Caki2 (cell line): Measurements from ENCODE around the gene RFX3. TPM values are rescaled to one million over a fixed set of nuclear protein-coding genes. Genes with fewer than 3 reads are reported as not detected.
A peak's percentile ranks its signal among the peaks of the same experiment; 100 is the strongest.

Experiments used
- DNase-seq: peaks from one replicate; pipeline ENCODE4 v3.0.0-alpha.2; 2015; ENCODE audit warnings: low read depth
- in situ Hi-C: cut with HindIII; loops from 2 replicates; pipeline ENCODE4 v1.10.0; 2016; ENCODE audit warnings: low sequenced_read_pairs, low pct_unique_long_range_greater_than_20kb, mixed read lengths
- total RNA-seq: library from RNA; depleted of rRNA; stranded (reverse); fragments of >200 nt; shearing (Covaris generic); gene quantifications from 2 replicates; pipeline ENCODE4 v1.2.3, GENCODE V29; 2014; ENCODE audit warnings: low replicate concordance; rRNA removed

Gene RFX3
- total RNA-seq, result 0.30 and 0.81 TPM in 2 replicates

DNA sequence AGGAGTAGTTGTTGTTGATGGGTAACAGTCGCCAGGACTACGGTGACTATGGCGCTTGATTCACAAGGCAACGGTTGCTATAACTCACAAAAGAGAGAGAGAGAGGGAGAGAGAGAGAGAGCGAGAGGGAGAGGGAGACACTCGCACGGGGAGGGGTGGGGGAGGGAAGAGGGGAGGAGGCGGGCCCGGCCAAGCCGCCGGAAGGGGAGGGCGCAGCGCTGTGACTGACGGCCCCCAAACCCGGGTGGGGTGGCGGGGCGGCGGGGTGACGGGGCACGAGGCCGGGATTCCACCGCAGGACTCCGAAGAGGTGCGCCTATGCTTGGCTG, at the start of gene RFX3:
TSS of gene RFX3 (minus strand) at position 166 of the 329 bp plus-strand sequence. CDS start 130,413 bp downstream, outside the sequence.
- peak; percentile 89 for DNase-seq
- in situ Hi-C loops, result no loop called here

DNA sequence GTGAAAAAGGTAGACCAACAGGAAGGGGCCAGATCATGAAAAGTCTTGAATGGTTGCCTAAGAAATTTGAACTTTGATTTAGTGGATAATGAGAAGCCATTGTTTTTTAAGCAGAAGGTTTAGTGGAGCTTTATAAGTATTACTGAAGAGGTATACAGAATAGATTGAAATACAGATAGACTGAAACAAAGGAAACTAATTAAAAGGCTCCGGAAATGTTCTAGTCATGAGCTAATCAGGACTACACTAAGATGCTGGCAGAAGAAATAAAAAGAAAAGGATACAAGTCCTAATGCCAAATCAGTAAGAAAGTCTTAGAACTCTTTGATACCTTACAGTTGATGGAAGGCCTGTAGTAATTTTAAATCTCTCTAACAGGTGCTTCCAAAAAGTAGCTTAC, 45.7 kb upstream of the RFX3 start:
- in situ Hi-C loops, result no loop called here
- DNase-seq, result no peak

DNA sequence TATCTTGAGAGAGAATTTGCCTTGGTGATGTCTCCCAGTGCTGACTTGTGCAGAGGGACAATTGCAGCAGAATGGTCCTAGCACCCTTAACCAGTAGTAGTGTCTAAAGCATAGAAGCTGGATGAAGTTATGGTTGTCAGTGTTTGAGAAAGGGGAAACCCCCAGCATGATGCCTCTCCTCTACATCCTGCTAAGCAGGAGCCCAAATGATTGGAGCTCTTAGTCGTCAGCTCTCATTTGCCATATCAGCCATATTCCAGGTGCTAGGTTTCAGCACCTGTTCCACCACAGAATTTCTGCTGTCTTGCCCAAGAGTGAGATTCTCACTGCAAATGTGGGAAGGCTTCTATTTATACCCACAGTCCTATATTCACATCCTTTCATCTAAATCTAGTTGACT, 43.7 kb upstream of the RFX3 start:
- no peak for DNase-seq
- in situ Hi-C loops, result no loop called here

GRCh38 chr9:3567988-3568387, 42.2 kb upstream of the RFX3 start:
- in situ Hi-C loops, result no loop called here
- DNase-seq, result no peak

DNA sequence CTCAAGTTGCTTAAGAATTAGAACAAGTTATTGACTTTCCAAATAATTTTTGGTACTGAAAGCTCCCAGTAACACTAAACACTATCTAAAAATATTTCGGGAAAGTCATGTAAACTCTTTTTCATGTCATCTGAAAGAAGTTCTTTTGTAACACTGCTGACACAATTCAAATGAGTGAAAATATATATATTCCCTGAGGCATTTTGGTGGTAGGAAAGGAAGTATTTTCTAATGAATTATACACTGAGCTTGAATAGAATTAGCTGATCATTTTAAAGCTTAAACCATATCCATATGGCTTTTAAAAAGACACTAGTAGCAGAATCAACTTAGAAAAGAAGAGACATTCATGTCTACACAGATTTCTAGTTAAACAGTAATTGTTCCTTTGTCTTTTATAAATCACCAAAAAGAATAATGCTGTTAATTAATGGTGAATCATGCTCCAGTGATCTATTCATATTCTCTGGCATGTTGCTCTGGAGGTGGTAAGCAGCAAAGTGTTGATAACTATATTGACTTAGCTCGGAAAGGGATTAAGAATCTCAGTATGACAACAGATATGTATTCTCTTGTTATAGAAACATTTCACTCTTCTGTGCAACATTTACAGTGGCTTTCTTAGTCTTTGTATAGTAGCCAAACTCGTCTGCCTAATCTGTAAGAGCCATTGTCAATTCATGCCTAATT, 27.4 kb upstream of the RFX3 start:
- DNase-seq, result no peak
- in situ Hi-C loops, result no loop called here

GRCh38 chr9:3549225-3549624, 23.4 kb upstream of the RFX3 start:
- in situ Hi-C loops, result no loop called here

DNA sequence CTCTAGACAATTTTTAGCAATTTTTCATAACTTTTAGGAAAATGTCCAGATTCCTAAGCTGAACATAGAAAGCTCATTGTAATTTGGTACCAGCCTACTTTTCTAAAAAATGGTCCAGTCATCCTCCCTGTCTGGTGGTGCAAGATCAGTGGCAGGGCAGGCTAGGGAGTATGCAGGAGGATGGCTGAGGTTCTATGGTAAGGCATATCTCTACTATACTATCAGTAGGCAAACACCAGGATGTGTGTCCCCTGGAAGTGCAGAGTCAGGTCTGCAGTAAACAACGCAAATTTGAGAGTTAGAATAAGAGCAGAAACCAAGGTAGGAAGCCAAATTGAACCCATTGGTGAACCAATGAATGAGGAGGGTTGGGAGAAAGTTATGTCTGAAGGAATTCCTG, 22.8 kb upstream of the RFX3 start:
- DNase-seq, result no peak
- in situ Hi-C loops, result no loop called here

More at GRCh38 chr9:3549225-3549624, 23.4 kb upstream of the RFX3 start:
- no peak for DNase-seq

DNA sequence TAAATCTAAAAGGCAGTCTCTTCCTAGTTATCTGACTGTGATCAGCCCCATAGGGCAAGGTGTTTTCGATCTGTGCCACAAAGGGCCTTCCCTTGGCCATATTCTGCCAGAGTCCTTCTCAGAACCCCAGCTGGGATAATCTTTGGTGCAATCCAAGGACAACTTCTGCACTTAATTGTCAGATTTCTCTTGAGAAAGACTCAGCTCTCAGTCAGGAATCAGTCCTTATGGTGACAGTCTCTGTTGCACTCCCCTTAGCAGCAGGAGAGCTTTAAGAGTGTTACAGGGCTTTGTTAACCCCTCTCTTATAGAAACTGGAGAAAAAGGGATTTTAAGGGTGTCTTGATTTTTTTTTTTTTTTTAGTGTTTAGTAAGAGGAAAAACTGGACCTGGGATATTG, 15.4 kb upstream of the RFX3 start:
- in situ Hi-C loops, result no loop called here
- no peak for DNase-seq

DNA sequence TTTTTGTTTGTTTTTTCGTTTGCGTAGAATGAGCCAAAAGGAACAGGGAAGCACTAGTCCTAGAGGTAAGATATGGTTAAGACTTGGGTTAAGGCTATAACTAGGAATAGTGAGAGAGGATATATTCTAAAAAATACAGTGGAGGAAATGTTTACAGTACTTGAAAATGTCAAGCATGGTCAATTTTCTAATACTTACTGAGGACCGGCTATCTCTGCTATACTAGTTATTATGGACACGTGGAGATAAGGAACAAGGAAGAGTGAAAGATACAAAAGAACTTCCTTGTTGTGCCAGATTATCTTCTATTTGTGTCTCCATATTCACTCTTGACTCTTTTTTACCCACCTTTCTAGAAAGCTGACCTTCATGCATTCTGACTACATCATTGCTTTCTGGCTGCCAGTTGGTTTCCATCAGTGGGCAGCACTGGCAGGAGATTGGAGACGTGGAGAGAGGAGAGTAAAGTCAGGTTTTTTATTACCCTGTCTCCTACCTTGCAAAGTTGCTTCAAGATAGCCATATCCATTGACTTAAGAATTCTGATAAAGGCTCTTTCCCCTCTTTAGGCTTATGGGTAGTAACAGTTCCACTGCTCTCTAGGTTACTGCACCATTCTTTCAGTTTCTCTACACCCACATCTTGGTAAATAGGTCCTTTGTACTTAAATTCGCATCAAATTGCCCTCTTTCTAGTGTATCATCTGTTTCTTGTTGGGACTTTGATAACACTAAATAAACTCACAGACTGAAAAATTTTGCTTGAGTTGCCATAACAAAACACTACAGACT, 9.0 kb upstream of the RFX3 start:
- in situ Hi-C loops, result no loop called here
- DNase-seq, result no peak

DNA sequence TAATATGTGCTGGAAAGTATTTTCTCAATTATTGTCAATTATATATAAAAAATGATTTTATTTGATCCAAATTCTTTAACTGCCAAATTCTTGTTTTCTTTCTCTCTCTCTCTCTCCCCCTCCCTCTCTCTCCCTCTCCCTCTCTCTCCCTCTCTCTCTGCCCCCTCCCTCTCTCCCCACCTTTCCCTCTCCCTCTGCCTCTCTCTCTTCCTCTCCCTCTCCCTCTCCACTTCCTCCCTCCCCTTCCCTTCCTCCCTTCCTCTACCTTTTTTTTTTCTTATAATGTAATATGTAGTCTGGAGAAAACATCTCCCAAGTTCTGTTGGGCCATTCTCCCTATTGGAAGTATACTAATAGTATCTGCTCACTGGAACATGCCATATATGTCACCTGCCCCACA, 6.4 kb upstream of the RFX3 start:
- in situ Hi-C loops, result no loop called here
- DNase-seq, result no peak

GRCh38 chr9:3528451-3528850, 2.6 kb upstream of the RFX3 start:
- no peak for DNase-seq
- in situ Hi-C loops, result no loop called here

GRCh38 chr9:3526997-3527940, 1.5 kb upstream of the RFX3 start:
- no peak for DNase-seq
- in situ Hi-C loops, result no loop called here

DNA sequence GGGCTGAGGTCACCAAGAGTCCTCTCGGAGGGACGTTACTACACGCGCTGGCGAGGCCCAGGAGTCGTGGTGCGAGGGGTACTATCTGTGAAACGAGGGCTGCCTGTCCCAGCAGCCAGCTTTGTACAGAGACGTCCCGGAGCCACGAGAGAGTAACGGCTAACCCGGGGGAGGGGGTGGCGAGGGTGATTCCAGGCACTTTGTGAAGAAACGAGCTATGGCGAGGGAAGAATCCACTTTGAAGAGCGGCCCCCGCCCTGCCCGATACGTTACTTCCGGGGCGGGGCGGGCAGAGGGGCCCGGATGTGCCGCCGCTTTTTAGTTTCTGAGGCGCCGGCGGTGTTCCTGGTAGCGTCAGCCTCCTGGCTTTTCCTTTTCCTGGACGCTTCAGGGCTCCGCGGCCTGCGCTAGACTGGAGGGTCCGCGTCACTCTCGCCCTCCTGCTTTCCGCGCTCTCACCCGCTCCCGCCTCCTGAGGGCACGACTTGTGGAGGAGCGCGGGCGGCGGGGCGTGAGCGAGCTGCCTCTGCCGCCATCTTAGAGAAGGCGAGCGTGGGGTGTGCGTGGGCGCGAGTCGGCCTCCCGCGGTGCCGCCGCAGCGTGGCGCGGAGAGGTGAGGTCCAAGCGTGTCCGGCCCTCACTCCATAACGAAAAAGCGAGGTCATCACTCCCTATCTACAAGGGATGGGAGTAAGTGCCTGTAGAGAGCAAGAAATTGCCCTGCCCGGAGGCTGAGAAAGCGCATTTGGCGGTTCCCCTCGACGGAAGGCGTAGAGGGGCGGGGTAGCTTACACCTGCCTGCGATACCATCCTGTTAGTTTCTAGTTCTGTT, 580 bp upstream of the RFX3 start:
- in situ Hi-C loops, result no loop called here
- DNase-seq, result peak; percentile 86

DNA sequence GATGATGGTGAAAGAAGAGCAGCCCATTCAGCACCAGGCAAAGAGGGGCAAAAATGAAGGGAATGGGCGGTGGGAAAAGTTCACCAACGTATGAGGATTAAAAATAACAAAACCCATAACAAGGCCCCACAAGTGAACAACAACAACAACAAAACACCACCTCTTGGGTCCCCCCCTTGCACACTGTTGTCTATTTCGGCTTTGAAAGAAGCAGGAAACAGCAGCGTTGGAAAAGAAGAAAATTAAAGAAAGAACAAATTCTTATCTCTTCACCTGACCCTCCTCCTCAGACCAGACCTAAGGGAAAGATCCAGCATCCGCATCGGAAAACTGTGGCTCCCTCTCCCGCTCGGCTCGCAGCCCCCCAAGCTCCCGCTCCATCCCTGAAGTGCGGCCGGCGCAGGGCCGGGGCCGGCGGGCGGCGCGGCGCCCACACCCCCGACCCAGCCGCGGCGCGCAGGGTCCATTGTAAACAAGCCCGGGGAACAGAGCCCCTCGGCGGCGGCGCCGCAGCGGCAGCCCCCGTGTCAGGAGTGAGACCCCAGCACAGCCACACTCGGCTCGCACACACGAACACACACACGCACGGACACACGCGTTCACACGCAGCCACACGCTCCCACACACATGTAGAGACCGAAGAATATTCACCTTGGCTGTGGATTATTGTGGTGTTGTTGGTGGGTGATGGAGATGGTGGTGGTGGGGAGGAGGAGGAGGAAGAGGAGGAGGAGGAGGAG, 535 bp downstream of the RFX3 start:
- in situ Hi-C loops, result no loop called here
- DNase-seq, result no peak

DNA sequence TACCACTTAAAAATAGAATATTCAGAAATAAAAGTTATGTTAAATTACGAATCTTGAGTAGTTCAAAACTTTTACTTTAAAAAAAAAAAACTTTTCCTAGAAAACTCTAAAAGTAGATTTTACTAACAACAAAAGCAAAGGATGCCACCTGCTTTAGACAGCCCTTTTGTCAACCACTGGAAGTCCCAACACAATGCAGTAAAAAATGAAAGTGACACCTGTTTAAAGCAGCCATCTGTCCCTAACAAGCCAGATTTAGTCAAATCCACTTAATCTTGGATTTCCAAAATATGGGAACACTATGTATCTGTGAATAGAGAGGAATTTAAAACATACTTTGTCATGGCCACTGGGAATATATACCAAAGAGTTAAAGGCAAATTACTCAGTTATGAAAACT, 3.8 kb downstream of the RFX3 start:
- in situ Hi-C loops, result no loop called here
- no peak for DNase-seq

DNA sequence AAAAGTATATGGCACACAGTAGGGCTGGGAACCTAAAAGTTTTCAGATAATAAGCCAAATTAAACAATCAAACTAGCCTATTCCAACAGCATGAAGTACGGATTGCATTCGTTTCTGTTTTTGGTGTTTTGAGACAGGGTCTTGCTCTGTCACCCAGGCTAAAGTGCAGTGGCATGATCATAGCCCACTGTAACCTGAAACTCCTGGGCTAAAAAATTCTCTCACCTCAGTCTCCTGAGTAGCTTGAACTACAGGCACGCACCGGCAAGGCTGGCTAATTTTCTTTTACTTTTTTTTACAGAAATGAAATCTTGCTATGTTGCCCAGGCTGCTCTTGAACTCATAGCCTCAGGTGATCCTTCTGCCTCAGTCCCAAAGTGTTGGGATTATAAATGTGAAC, 5.2 kb downstream of the RFX3 start:
- no peak for DNase-seq
- in situ Hi-C loops, result no loop called here

- in situ Hi-C loops, result no loop called here
- no peak for DNase-seq
Measured at GRCh38 chr9:3517377-3518048, 8.3 kb downstream of the RFX3 start.
